Karpas-422 (cell line): ENCODE data around the gene CCDC102A. TPM values are rescaled to one million over a fixed set of nuclear protein-coding genes. Genes with fewer than 3 reads are reported as not detected.

ENCODE experiments used
- DNase-seq: peaks from one replicate; pipeline ENCODE4 v3.0.0-alpha.2; 2015
- H2AFZ ChIP-seq: fragments of 200-600 bp; sonication (generic); 2 replicates; pipeline ENCODE4 v1.6.1; 2014; ENCODE audit warnings: antibody characterized with exemption, low read length, mixed read lengths
- H3K27ac ChIP-seq: fragments of 200-600 bp; sonication (generic); 2 replicates; pipeline ENCODE4 v1.5.1; 2014; ENCODE audit warnings: mild to moderate bottlenecking, low read length, moderate library complexity
- H3K27me3 ChIP-seq: fragments of 200-600 bp; sonication (generic); 2 replicates; pipeline ENCODE4 v1.6.1; 2014; ENCODE audit warnings: low read length, mixed read lengths
- H3K36me3 ChIP-seq: fragments of 200-600 bp; sonication (generic); 2 replicates; pipeline ENCODE4 v1.6.1; 2014; ENCODE audit warnings: low read length, mixed read lengths; ENCODE audit not compliant: insufficient read depth
- H3K4me1 ChIP-seq: fragments of 200-600 bp; sonication (generic); 2 replicates; pipeline ENCODE4 v1.6.1; 2014; ENCODE audit warnings: mild to moderate bottlenecking, low read length, mixed read lengths
- H3K4me2 ChIP-seq: fragments of 200-600 bp; sonication (generic); 2 replicates; pipeline ENCODE4 v1.6.1; 2014; ENCODE audit warnings: low read length, low read depth, mild to moderate bottlenecking; ENCODE audit not compliant: poor library complexity, severe bottlenecking
- H3K4me3 ChIP-seq: fragments of 200-600 bp; sonication (generic); 2 replicates; pipeline ENCODE4 v1.5.1; 2014; ENCODE audit warnings: mild to moderate bottlenecking, antibody characterized with exemption, low read length, mixed read lengths
- H3K79me2 ChIP-seq: fragments of 200-600 bp; sonication (generic); 2 replicates; pipeline ENCODE4 v1.6.1; 2014; ENCODE audit warnings: mild to moderate bottlenecking, low read length, mixed read lengths
- H3K9ac ChIP-seq: fragments of 200-600 bp; sonication (generic); 2 replicates; pipeline ENCODE4 v1.6.0; 2014; ENCODE audit warnings: low read length
- H3K9me2 ChIP-seq: fragments of 200-600 bp; sonication (generic), shearing (Covaris generic); replicated peaks from 2 replicates; pipeline ENCODE4 v1.6.0; 2014; ENCODE audit warnings: mild to moderate bottlenecking, low read length, moderate library complexity; ENCODE audit not compliant: insufficient read depth
- H3K9me3 ChIP-seq: fragments of 300-700, 200-600 bp; sonication (generic); 2 replicates; pipeline ENCODE4 v1.6.1; 2014; ENCODE audit warnings: low read length, mixed read lengths
- H4K20me1 ChIP-seq: fragments of 200-600 bp; sonication (generic); 2 replicates; pipeline ENCODE4 v1.6.1; 2014; ENCODE audit warnings: mild to moderate bottlenecking, antibody characterized with exemption, low read length, low read depth; ENCODE audit not compliant: insufficient read depth
- total RNA-seq: library from RNA; depleted of rRNA; stranded (reverse); fragments of >200 nt; shearing (Covaris generic); gene quantifications from 2 replicates; pipeline ENCODE4 v1.2.3, GENCODE V29; 2014; ENCODE audit warnings: low replicate concordance

The CCDC102A gene
- total RNA-seq, 1 experiment from 2014 or later, result 5.9 TPM

DNA sequence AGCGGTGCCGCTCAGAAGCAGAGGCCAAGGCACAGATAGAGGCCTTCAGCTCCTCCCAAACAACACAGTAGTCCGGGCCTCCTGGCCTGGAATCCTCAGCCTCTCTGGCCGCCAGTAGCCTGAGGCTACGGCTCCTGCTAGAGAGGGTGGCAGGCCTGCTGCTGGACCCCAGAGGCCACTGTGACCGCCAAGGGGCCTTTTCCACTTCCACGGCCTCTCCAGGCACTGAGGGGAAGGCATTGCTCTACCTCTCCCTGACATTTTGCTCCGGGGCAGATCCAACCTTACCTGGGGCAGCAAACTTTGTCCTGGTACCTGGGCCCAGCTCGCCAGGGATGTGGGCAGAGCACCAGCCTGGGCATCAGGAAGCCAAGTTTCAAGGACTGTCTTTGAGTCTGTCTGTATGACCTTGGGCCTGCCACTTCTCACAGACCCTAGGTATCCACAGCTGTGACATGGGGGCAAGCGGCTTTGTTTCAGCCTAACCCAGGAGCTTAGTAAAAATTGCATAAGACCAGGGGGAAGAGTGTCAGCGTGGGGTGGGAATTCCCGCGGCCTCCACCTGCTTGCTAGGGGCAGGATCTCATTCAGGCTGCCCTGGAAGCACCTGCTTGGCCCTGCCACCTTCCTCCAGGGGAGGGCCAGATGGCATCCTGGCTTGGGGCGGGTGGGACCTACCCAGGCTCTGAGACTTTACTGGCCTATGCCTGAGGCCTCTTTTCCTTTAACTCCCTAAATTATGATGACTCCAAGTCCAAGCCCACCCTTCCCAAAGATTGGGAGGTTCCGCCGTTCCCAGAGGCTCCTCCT lies 39.3 kb upstream of the CCDC102A start:
- H4K20me1 ChIP-seq, result no peaks in the 10 kb centered on the region
- no peaks in the 10 kb centered on the region for H3K4me1 ChIP-seq
- H3K27me3 ChIP-seq, result no peaks in the 10 kb centered on the region
- H3K4me3 ChIP-seq, result no peak overlapping the region
- no peaks in the 10 kb centered on the region for H3K36me3 ChIP-seq
- H3K9me2 ChIP-seq, result no peaks in the 10 kb centered on the region
- H3K79me2 ChIP-seq, result no peaks in the 10 kb centered on the region
- no peak overlapping the region for H3K27ac ChIP-seq
- DNase-seq, result no peak
- H3K4me2 ChIP-seq, result no peak overlapping the region
- H2AFZ ChIP-seq, result no peak overlapping the region
- no peak overlapping the region for H3K9ac ChIP-seq
- no peaks in the 10 kb centered on the region for H3K9me3 ChIP-seq

DNA sequence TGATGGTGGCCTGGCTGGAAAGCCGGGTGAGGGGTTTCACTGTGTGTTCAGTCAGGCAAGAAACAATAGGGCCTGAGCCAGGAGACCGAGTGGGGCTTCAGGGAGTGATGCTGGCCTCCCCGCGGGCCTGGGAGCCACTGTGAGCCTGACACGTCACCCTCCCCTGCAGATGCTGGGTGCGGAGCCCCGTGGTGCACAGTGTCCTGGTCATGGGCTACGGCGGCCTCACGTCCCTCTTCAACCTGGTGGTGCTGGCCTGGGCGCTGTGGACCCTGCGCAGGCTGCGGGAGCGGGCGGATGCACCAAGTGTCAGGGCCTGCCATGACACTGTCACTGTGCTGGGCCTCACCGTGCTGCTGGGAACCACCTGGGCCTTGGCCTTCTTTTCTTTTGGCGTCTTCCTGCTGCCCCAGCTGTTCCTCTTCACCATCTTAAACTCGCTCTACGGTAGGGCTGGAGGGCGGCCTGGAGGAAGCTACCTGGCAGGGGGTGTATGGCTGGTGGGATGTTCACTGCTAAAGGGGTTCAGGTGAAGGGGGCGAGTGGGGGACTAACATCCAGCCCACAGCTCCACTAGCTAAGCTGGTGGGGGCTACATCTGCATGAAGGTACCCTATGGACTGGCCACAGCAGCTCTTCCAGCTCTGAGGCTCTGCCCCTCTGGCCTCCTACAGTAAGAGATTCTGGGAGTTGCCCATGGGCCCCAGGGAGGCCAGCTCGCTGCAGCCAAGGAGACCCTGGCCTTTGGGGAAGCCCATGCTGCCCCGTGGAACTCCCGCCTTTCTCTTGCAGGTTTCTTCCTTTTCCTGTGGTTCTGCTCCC lies 38.5 kb upstream of the CCDC102A start:
- Histone ChIP-seq H4K20me1 (no peaks in the 10 kb centered on the region), H3K27me3 (no peaks in the 10 kb centered on the region), H3K9ac (no peak overlapping the region), H3K9me3 (no peaks in the 10 kb centered on the region), H2AFZ (no peak overlapping the region), H3K9me2 (no peaks in the 10 kb centered on the region), H3K4me3 (no peak overlapping the region), H3K36me3 (no peaks in the 10 kb centered on the region), H3K79me2 (no peaks in the 10 kb centered on the region), H3K4me2 (no peak overlapping the region), H3K27ac (no peak overlapping the region), H3K4me1 (no peaks in the 10 kb centered on the region)
- DNase-seq, result no peak

DNA sequence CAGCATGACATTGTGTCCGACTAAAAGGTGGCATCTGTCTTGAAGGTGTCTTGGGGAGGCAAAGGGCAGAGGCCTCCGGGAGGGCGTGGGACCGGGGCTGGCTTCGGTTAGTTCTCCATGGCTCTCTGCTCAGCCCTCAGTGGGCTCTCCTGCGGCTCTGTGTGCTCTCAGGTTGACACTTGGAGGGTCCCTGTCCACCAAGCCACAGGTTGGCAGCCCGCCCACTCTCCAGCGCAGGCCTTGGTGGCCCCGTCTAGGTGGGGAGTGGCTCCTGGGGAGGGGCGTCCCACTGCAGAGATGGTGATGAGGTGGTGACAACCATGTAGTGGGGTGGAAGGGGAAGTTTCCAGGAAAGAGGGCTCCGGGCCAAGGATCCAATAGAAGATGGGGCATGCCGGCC lies 37.7 kb upstream of the CCDC102A start:
- Histone ChIP-seq H3K27ac (no peak overlapping the region), H3K9me3 (no peaks in the 10 kb centered on the region), H3K36me3 (no peaks in the 10 kb centered on the region), H2AFZ (no peak overlapping the region), H3K4me3 (no peak overlapping the region), H3K4me2 (no peak overlapping the region), H3K9ac (no peak overlapping the region), H4K20me1 (no peaks in the 10 kb centered on the region), H3K9me2 (no peaks in the 10 kb centered on the region), H3K27me3 (no peaks in the 10 kb centered on the region), H3K79me2 (no peaks in the 10 kb centered on the region), H3K4me1 (no peaks in the 10 kb centered on the region)
- DNase-seq, result no peak

DNA sequence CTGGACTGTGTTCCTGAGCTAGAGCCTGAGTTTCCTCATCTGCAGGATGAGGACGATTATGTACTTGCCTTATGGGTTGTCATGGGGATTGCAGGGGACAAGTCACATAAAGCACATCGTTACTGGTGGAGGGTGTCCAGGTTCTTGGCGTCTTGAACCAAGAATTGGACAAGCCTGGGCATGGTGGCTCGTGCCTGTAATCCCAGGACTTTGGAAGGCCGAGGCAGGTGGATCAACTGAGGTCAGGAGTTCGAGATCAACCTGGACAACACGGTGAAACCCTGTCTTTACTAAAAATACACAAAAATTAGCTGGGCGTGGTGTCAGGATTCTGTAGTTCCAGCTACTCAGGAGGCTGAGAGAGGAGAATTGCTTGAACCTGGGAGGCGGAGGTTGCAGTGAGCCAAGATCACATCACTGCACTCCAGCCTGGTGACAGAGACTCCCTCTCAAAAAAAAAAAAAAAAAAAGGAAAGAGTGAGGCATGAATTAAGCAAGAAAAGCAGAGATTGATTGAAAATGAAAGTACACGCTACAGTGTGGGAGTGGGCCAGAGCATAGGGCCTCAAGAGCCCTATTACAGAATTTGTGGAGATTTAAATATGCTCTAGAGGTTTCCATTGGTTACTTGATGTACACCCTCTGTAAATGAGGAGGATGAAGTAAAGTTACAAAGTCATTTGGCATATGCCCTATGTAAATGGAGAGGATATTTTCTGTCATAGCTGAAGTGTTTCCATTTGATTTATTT lies 36.8 kb upstream of the CCDC102A start:
- Histone ChIP-seq H3K4me3 (no peak overlapping the region), H3K9me3 (no peaks in the 10 kb centered on the region), H4K20me1 (no peaks in the 10 kb centered on the region), H3K27me3 (no peaks in the 10 kb centered on the region), H3K36me3 (no peaks in the 10 kb centered on the region), H3K4me1 (no peaks in the 10 kb centered on the region), H3K9ac (no peak overlapping the region), H2AFZ (no peak overlapping the region), H3K9me2 (no peaks in the 10 kb centered on the region), H3K4me2 (no peak overlapping the region), H3K27ac (no peak overlapping the region), H3K79me2 (no peaks in the 10 kb centered on the region)
- no peak for DNase-seq

DNA sequence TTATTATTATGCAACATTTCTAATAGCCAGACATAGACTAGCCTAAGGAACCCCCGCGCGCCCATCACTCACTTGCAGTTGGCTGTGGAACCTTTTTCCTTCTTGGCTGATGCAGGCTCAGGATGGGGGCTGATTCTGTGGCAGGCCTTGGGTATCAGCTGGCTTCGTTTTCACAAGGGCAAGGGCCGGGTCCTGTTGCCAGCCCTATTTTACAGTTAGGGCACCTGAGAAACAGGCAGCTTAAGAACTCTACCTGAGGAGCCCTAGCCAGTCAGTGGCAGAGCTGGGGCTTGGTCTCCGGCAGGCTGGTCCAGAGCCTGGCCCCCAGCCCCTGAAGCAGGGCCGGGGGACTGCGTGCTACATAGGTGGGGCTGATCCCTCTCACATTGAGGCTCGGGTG lies 34.7 kb upstream of the CCDC102A start:
- Histone ChIP-seq H3K9me3 (no peaks in the 10 kb centered on the region), H3K36me3 (no peaks in the 10 kb centered on the region), H2AFZ (no peak overlapping the region), H3K27me3 (no peaks in the 10 kb centered on the region), H4K20me1 (no peaks in the 10 kb centered on the region), H3K27ac (no peak overlapping the region), H3K4me1 (no peaks in the 10 kb centered on the region), H3K9ac (no peak overlapping the region), H3K9me2 (no peaks in the 10 kb centered on the region), H3K79me2 (no peaks in the 10 kb centered on the region), H3K4me2 (no peak overlapping the region), H3K4me3 (no peak overlapping the region)
- no peak for DNase-seq

DNA sequence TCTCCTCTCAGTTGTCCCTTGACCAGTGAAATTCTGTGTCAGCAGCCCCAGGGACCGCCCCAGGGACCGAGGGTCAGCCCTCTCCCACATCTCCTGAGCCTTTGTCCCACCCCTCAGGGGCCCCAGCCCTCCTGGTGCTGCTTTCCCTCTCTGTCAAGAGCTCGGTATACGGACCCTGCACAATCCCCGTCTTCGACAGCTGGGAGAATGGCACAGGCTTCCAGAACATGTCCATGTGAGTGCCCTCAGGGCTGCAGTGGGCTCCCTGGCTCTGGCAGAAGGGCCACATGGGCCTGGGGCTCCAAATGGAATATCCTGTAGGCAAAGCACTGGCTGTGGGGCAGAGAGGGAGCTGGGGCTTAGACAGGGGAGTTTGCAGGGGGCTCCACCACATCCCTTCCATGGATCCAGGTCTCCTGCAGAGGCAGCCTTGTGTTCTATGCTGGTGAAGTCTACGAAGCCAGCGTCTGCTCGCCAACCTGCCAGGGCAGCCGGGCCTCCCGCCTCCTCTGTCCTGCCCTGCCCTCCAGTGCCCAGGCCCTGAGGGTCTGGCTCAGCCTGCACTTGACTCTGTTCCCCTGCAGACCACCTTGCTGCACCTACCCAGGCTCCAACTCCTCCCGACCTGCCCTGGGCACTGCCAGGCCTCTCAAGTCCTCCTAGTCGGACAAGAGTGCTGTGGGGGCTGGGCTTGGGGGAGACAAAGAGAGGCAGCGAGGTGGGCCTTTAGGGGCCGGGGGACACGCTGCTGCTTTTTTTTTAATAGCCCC lies 34.1 kb upstream of the CCDC102A start:
- H3K36me3 ChIP-seq, result no peaks in the 10 kb centered on the region
- H3K9me2 ChIP-seq, result no peaks in the 10 kb centered on the region
- no peak overlapping the region for H3K4me2 ChIP-seq
- H3K27ac ChIP-seq, result no peak overlapping the region
- no peaks in the 10 kb centered on the region for H3K27me3 ChIP-seq
- no peaks in the 10 kb centered on the region for H3K9me3 ChIP-seq
- H2AFZ ChIP-seq, result no peak overlapping the region
- no peak overlapping the region for H3K9ac ChIP-seq
- H3K79me2 ChIP-seq, result no peaks in the 10 kb centered on the region
- no peaks in the 10 kb centered on the region for H4K20me1 ChIP-seq
- no peaks in the 10 kb centered on the region for H3K4me1 ChIP-seq
- no peak overlapping the region for H3K4me3 ChIP-seq
- no peak for DNase-seq

DNA sequence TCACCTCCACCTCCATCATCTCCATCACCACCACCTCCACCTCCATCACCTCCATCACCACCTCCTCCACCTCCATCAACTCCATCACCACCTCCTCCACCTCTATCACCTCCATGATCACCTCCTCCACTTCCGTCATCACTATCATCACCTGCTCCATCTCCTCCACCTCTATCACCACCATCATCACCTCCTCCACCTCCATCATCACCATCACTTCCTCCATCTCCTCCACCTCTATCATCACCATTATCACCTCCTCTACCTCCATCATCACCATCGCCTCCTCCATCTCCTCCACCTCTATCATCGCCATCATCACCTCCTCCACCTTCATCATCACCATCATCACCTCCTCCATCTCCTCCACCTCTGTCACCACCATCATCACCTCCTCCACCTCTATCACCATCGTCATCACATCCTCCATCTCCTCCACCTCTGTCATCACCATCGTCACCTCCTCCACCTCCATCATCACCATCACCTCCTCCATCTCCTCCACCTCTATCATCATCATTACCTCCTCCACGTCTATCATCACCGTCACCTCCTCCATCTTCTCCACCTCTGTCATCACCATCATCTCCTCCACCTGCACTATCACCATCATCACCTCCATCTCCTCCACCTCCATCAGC lies 33.1 kb upstream of the CCDC102A start:
- no peaks in the 10 kb centered on the region for H3K9me2 ChIP-seq
- no peak overlapping the region for H3K4me2 ChIP-seq
- H3K27me3 ChIP-seq, result no peaks in the 10 kb centered on the region
- no peaks in the 10 kb centered on the region for H3K79me2 ChIP-seq
- no peaks in the 10 kb centered on the region for H3K36me3 ChIP-seq
- no peaks in the 10 kb centered on the region for H3K9me3 ChIP-seq
- no peaks in the 10 kb centered on the region for H3K4me1 ChIP-seq
- H3K9ac ChIP-seq, result no peak overlapping the region
- H3K4me3 ChIP-seq, result no peak overlapping the region
- no peak overlapping the region for H3K27ac ChIP-seq
- no peak overlapping the region for H2AFZ ChIP-seq
- DNase-seq, result no peak
- no peaks in the 10 kb centered on the region for H4K20me1 ChIP-seq
